Stimulated activated CD8-positive, alpha-beta memory T cell treated with anti-CD3 and anti-CD28 coated beads, Interleukin-15, amount 100 ng/mL, for 1 hour (primary cell): ENCODE data around the gene DDAH1.

Experiments
- DNase-seq: peaks from one replicate; pipeline ENCODE4 v3.0.0-alpha.2; 2020; ENCODE audit warnings: low read depth

The DDAH1 gene

GRCh38 chr1:85303440-85304162 is 161.4 kb downstream of the DDAH1 start:
- DNase-seq = no peak

- no peak for DNase-seq
Observed at GRCh38 chr1:85300140-85300539, 164.8 kb downstream of the DDAH1 start.

GRCh38 chr1:85297855-85298629 is 166.9 kb downstream of the DDAH1 start:
- DNase-seq = peak; percentile 21

DNA sequence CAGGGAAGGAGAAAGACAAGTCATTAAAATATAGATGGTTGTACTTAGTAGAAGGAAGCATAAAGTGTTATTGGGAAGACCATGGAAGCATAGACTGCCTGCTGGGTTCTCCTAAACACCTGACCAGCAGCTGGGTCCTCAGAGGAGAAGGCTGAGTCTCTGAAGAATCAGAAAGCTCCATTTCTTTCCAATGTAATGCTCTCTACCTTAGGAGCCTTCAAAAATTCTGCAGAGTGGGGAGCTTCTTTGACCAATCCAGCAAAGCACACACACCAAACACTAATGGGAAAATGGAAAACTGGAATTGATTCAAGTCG is 167.5 kb downstream of the DDAH1 start:
- DNase-seq = no peak

DNA sequence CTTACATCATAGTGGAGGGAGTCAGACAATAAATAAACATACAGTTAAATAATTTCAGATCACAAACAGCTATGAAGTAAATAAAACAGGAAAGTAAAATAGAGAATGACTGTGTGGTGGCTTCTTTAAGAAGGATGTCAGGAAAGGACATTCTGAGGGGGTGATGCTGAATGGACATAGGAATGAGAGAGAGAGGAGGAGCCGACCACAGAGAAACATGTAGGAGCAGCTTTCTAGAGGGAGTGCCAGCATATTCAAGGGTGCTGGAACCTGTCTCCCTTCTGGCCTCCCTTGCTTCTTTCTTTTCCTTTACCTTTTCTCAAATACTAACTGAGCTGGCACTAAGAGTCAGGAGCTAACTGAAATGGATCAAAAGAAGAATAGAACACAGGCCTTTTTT is 168.0 kb downstream of the DDAH1 start:
- no peak for DNase-seq

GRCh38 chr1:85295654-85296053 is 169.3 kb downstream of the DDAH1 start:
- no peak for DNase-seq

DNA sequence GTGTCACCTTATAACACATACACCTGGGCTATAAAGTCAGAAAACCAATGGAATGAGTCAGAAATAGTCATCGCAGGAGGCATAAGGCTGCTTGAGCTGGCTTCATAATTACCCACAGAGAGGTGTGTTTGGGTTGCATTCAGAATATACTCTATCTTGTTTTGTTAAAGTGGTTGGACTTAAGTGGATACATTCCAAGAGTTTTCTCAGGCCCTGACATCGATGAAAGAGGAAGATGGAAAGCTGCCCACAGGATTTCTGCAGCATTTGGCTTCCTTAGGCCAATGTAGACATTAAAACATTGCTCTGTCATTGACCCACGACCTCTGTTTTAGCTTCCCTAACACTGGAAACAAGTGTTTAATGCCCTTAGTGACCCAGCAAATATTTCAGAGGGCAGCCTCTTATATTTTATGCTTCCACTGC is 169.9 kb downstream of the DDAH1 start:
- DNase-seq = no peak

- no peak for DNase-seq
Observed at GRCh38 chr1:85290826-85291225, 174.1 kb downstream of the DDAH1 start.

GRCh38 chr1:85289848-85290335 is 175.1 kb downstream of the DDAH1 start:
- no peak for DNase-seq

GRCh38 chr1:85289207-85289847 is 175.6 kb downstream of the DDAH1 start:
- no peak for DNase-seq

DNA sequence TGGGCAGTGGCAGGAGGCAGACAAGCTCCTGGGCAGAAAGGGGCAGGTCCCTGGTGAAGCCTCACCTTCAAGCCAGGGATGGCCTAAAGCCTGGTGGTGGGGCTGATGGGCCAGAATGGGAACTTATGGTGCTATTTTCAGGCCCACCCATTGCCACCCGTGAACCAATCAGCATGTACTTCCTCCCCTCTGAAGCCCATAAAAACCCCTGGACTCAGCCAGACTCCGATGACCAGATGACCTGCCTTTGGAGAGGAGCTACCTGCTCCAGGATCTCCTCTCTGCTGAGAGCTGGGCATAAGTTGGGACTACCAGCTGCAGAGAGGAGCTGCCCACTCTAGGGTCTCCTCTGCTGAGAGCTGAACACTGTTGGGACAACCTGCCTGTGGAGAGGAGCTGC is 180.8 kb downstream of the DDAH1 start:
- DNase-seq = no peak

- DNase-seq = no peak
Observed at GRCh38 chr1:85283475-85284199, 181.3 kb downstream of the DDAH1 start.

GRCh38 chr1:85282424-85282823 is 182.5 kb downstream of the DDAH1 start:
- DNase-seq = no peak

- no peak for DNase-seq
Observed at GRCh38 chr1:85280636-85281035, 184.3 kb downstream of the DDAH1 start.

DNA sequence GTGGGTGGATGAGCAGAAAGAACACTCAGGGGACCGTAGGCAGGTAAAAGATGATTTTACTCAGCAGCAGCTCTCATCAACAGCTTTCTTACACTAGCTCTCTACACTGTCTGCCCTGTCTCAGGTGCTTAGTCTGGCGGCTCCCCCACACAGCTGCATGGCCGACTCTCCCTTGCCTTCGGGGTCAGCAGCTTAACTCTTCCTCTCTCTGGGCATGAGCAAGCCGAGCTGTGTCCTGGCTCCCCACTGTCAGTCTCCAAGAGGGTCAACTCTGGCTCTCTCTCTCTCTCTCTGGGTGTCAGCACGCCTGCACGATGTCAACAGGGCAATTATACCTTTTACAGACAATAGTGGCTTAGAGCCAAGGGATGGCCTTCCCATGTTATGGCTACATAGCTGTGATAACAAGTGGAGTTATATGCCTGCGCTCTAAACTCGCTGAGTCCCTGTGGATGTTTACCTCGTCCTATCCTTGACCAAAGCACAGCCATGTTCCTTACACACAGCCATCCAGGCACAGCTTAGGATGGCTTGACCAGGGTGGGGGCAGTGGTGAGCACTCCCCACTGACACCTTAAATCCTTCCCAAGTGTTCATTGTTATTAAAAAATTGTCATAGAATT is 185.4 kb downstream of the DDAH1 start:
- DNase-seq = no peak

GRCh38 chr1:85278853-85279314 is 186.1 kb downstream of the DDAH1 start:
- DNase-seq = no peak

DNA sequence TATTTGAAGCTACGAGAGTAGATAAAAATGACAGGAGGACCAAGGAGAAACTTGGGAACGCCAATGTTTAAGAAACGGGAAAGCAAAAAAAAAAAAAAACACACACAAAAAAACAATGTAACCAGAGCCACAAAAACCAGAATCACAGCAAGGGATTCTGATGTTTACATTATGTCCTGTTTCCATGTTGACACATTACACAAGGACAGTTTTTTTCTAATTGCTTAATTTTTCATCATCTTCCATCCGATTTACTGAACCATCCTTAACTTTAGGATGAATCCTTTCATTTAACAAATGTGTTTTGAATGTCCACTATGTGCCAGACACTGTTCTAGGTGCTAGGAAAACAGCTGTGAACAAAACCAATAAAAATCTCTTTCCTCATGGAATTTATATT is 187.2 kb downstream of the DDAH1 start:
- DNase-seq = no peak

GRCh38 chr1:85276978-85277639 is 187.8 kb downstream of the DDAH1 start:
- no peak for DNase-seq

- DNase-seq = peak; percentile 92
Observed at GRCh38 chr1:85276215-85276977, 188.6 kb downstream of the DDAH1 start, which contains the start of gene BCL10. Gene BCL10, minus strand, starts transcription at chr1:85276632. Its CDS starts 280 bp downstream, at chr1:85276352.

DNA sequence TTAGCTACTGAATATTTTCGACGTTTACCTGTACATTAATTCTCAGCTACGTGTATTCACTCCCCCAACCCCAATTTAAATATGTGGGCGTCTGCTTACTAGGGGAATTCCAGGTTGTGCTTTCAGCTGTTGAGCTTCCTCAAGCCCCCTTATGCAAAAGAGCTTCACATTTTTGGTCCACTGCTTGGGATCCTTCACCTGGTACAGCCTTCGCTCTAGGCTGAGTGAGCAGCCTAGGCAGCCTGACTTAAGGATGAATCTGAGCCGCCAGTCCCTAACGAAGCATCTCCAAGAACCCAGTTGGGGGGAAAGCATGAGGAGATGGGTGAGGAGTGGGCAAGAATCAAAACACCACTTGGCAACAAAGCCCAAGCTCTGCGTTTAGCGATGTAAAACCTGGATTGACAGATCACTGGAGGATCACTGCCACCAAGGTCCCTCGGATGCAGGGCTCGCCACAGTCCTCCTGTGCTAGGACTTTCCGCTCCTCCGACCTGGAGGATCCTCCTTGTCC is 189.2 kb downstream of the DDAH1 start:
- no peak for DNase-seq
